ENCODE data around the gene HOXC5. TPM values are rescaled to one million over a fixed set of nuclear protein-coding genes. Genes with fewer than 3 reads are reported as not detected.

Gene HOXC5
- polyA plus RNA-seq, 2 of the 4 experiments (the other 2 are of a cell fraction) = 0.41 to 0.98 TPM

DNA sequence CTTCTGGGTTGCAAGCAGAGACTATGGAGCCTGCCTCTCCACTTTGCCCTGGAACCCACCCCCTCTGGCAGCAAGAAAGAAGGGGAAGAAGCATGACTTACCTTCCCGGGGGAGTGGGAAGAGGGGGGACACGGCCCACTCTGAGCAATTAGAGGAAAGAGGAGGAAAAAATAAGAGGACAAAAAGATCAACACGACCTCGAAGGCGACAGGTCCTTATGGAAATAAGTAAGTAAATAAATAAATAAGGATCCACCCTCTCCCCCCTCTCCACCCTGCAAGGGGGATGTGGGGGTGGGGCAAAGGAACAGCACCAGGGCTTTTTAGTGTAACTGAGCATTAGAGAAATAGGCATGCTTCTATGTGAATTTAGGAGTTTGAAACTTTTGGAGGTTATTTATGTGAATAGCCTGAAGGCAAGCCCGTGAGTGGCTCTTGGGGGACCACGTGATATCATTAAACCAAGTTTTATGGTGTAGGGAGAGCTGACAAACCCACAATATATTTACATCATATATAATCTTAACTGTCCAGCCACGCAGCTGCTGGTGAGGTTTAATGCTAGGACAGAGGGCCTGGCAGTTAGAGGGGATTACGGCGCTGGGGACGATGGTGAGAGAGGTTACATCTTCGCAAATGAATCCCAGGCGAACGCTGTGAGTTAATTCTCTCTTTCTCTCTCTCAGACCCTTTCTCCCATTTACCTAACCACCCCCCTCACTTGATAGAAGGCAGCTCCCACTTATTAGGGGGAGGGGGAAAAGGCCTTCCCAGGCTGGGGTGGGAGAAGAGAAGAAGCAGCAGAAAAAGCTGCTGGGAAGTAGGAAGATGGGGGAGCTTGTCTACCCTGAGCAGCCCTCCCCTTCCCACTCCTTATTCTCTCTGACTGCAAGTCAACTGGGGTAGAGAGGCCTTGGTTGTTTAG, 4.8 kb downstream of the HOXC5 start:
- Histone ChIP-seq H3K9me3 (no peaks in the 10 kb centered on the region), H3K4me3 (no peak overlapping the region), H3K4me2 (no peak overlapping the region), H3K4me1 (peaks cover 7% of the 10 kb centered on the region; the same call in 1 of the 3 replicates), H3K27ac (no peak overlapping the region)
- POLR2A ChIA-PET = interaction anchor here (0.5 to 1.6 kb wide), 3 partner anchors 20 to 640 kb away, joined by 3 to 7 read pairs (median 5); no protein-coding TSS in a partner anchor
- DNase-seq (ENCODE audit: low read depth in 1 of 2, low spot score in 1 of 2) (no peak), FAIRE-seq (no peak), ATAC-seq (no peak)
- CTCF ChIA-PET = interaction anchor here (0.6 to 27.9 kb wide), 11 partner anchors 13 to 335 kb away, joined by 3 to 476 read pairs (median 3); partner anchors contain the start of genes HOXC9 and SMUG1
- WGBS (ENCODE audit: missing lambda C conversion rate) = 80% methylated on average over 14 of the region's 14 CpGs
- TF ChIP-seq EP300 (IDR thresholded peaks at IDR 0.05) (no peak), PHF8 (IDR thresholded peaks at IDR 0.05; ENCODE audit: borderline replicate concordance, low read depth) (no peak), JUNB (IDR thresholded peaks at IDR 0.05) (no peak), HOXB5 (CRISPR knock-in tag; IDR thresholded peaks at IDR 0.05) (no peak), KDM1A (IDR thresholded peaks at IDR 0.05; ENCODE audit: low read depth) (no peak)

DNA sequence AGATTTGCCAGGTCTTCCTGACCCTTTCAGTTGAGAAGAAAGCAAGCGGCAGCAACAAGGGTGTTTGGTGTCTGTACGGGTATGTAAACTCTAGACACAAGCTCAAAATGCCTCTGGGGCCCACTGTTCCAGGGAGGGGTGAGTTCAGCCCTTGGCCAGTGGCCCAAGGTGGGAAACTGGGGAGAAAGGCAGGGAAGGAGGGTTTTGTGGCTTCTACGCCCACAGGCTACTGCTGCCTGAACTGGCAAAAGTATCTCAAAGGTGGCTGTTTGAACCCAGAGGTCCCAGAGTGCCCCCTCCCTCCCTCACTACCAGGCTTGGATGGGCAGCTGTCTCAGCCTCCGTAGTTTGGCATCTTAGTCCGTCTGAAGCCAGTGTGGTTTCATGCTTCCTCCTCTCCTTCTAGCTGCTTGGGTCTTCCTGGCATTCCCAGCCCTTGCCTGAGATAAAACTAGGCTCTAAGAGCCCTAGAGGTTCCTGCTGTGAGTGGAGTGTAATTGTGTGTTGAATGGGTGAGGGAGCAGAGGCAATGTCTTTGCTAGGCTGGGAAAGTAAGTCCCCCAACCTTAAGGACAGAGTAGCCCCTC, 5.5 kb downstream of the HOXC5 start:
- ChIA-PET CTCF (interaction anchor here (0.9 to 27.9 kb wide), 6 partner anchors 14 to 336 kb away, joined by 3 to 476 read pairs (median 4); partner anchors contain the start of genes HOXC9 and SMUG1), POLR2A (no interaction called here)
- Histone ChIP-seq H3K4me2 (no peak overlapping the region), H3K4me3 (no peak overlapping the region), H3K4me1 (peaks cover 7% of the 10 kb centered on the region; the same call in 1 of the 3 replicates), H3K9me3 (no peaks in the 10 kb centered on the region), H3K27ac (no peak overlapping the region)
- WGBS (ENCODE audit: missing lambda C conversion rate) = 69% methylated on average over 5 of the region's 5 CpGs
- FAIRE-seq (no peak), DNase-seq (ENCODE audit: low read depth in 1 of 2, low spot score in 1 of 2) (no peak), ATAC-seq (no peak)
- TF ChIP-seq ELK1 (IDR thresholded peaks at IDR 0.05; ENCODE audit: low read depth, low read length) (no peak), KDM5A (IDR thresholded peaks at IDR 0.05) (no peak), BCL3 (IDR thresholded peaks at IDR 0.05) (no peak), HOXB5 (CRISPR knock-in tag; IDR thresholded peaks at IDR 0.05) (no peak), CEBPB (IDR thresholded peaks at IDR 0.05) (no peak), JUN (IDR thresholded peaks at IDR 0.05) (no peak), MYC (IDR thresholded peaks at IDR 0.05; ENCODE audit: borderline replicate concordance, low read length) (no peak), MAFK (IDR thresholded peaks at IDR 0.05; ENCODE audit: partially characterized antibody) (no peak), EHMT2 (IDR thresholded peaks at IDR 0.05; ENCODE audit: low read depth) (no peak), EP300 (IDR thresholded peaks at IDR 0.05) (no peak), HMGXB4 (CRISPR knock-in tag; IDR thresholded peaks at IDR 0.05; ENCODE audit: borderline replicate concordance) (no peak), CBX8 (IDR thresholded peaks at IDR 0.05) (no peak), PHF8 (IDR thresholded peaks at IDR 0.05; ENCODE audit: borderline replicate concordance, low read depth) (no peak), NPAS2 (CRISPR knock-in tag; IDR thresholded peaks at IDR 0.05; ENCODE audit: borderline replicate concordance) (no peak), KDM1A (IDR thresholded peaks at IDR 0.05; ENCODE audit: low read depth) (no peak), REST (IDR thresholded peaks at IDR 0.05) (no peak), NR3C1 (IDR thresholded peaks at IDR 0.05) (no peak), CBX2 (IDR thresholded peaks at IDR 0.05; ENCODE audit: borderline replicate concordance, low read depth) (no peak), TFCP2L1 (CRISPR knock-in tag; IDR thresholded peaks at IDR 0.05) (no peak)
- TF ChIP-seq, protein P1, sequence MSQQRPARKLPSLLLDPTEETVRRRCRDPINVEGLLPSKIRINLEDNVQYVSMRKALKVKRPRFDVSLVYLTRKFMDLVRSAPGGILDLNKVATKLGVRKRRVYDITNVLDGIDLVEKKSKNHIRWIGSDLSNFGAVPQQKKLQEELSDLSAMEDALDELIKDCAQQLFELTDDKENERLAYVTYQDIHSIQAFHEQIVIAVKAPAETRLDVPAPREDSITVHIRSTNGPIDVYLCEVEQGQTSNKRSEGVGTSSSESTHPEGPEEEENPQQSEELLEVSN (IDR thresholded peaks at IDR 0.05; ENCODE audit: borderline replicate concordance, low read depth) = no peak
